WTC11 (cell line): ENCODE results near the gene MYH14. TPM values are rescaled to one million over a fixed set of nuclear protein-coding genes. Genes with fewer than 3 reads are reported as not detected.
"Not testable (repeated sequence)": the region's sequence is repeated elsewhere in the genome, so short reads cannot be mapped to it uniquely, and the experiment has no call there.

ENCODE experiments used
- ATAC-seq: fragments of 200-7000 bp; cut with Tn5 transposase; 2 replicates; pipeline ENCODE4 v1.10.0; 2021; ENCODE audit warnings: mild to moderate bottlenecking, moderate library complexity
- CTCF ChIA-PET: fragments of 300-600 bp; sonication (Branson Sonifier 250); formaldehyde crosslinking; loops from one replicate; lab custom pipeline; 2021; ENCODE audit warnings: antibody characterized with exemption; lab: Charles Lee
- POLR2A ChIA-PET: fragments of 350-600 bp; sonication (Branson Sonifier 250); formaldehyde crosslinking; loops from one replicate; lab custom pipeline; 2021; ENCODE audit warnings: antibody characterized with exemption; lab: Charles Lee
- DNase-seq: peaks from one replicate; pipeline ENCODE4 v3.0.0; 2021; ENCODE audit warnings: low spot score
- H3K27ac Mint-ChIP-seq: 2 replicates; pipeline ENCODE4 v1.8.0; 2021; ENCODE audit warnings: mixed read lengths
- H3K27me3 Mint-ChIP-seq: 2 replicates; pipeline ENCODE4 v1.8.0; 2021; ENCODE audit warnings: low read depth, mild to moderate bottlenecking, moderate library complexity, mixed read lengths
- H3K36me3 Mint-ChIP-seq: 2 replicates; pipeline ENCODE4 v1.8.0; 2021; ENCODE audit warnings: mixed read lengths
- H3K4me1 Mint-ChIP-seq: 2 replicates; pipeline ENCODE4 v1.8.0; 2022; ENCODE audit warnings: mixed read lengths
- H3K4me3 Mint-ChIP-seq: 2 replicates; pipeline ENCODE4 v1.8.0; 2021; ENCODE audit warnings: mild to moderate bottlenecking, moderate library complexity, mixed read lengths
- H3K9me3 Mint-ChIP-seq: 2 replicates; pipeline ENCODE4 v1.8.0; 2021; ENCODE audit warnings: mixed read lengths
- ELF4 ChIP-seq: sonication (generic); formaldehyde crosslinking; IDR thresholded peaks from 2 replicates; pipeline ENCODE4 v1.8.1; 2022; ENCODE audit warnings: low read depth, mild to moderate bottlenecking, moderate library complexity, missing genetic modification reagents
- ESRRA ChIP-seq: sonication (generic); formaldehyde crosslinking; IDR thresholded peaks from 2 replicates; pipeline ENCODE4 v1.8.1; 2022; ENCODE audit warnings: mild to moderate bottlenecking, missing genetic modification reagents, borderline replicate concordance
- FOXJ3 ChIP-seq: sonication (generic); formaldehyde crosslinking; IDR thresholded peaks from 2 replicates; pipeline ENCODE4 v1.9.0; 2021; ENCODE audit warnings: missing genetic modification reagents, mild to moderate bottlenecking, borderline replicate concordance
- NFE2L1 ChIP-seq: sonication (generic); formaldehyde crosslinking; IDR thresholded peaks from 2 replicates; pipeline ENCODE4 v1.8.1; 2023; ENCODE audit warnings: missing genetic modification reagents
- NR3C1 ChIP-seq: sonication (generic); formaldehyde crosslinking; conservative IDR thresholded peaks from 2 replicates; pipeline ENCODE4 v1.8.1; 2023; ENCODE audit warnings: low read depth, mild to moderate bottlenecking, missing genetic modification reagents
- OVOL2 ChIP-seq: fragments of 250-450 bp; sonication (Bioruptor Pico); IDR thresholded peaks from 2 replicates; pipeline ENCODE4 v1.9.0; 2021; ENCODE audit warnings: mild to moderate bottlenecking, borderline replicate concordance
- SMAD3 ChIP-seq: sonication (generic); formaldehyde crosslinking; IDR thresholded peaks from 2 replicates; pipeline ENCODE4 v1.8.0; 2022; ENCODE audit warnings: missing genetic modification reagents, mild to moderate bottlenecking, borderline replicate concordance
- ZNF121 ChIP-seq: sonication (generic); formaldehyde crosslinking; IDR thresholded peaks from 2 replicates; pipeline ENCODE4 v1.8.0; 2023; ENCODE audit warnings: missing genetic modification reagents
- ZNF232 ChIP-seq: sonication (generic); formaldehyde crosslinking; IDR thresholded peaks from 2 replicates; pipeline ENCODE4 v1.8.0; 2022; ENCODE audit warnings: mild to moderate bottlenecking, missing genetic modification reagents
- ZNF671 ChIP-seq: fragments of 250-450 bp; sonication (Bioruptor Pico); IDR thresholded peaks from 2 replicates; pipeline ENCODE4 v1.8.0; 2021; ENCODE audit warnings: mild to moderate bottlenecking
- total RNA-seq: library from RNA; stranded (reverse); gene quantifications from 3 replicates; pipeline ENCODE4 v1.2.3, GENCODE V29; 2021
- TF ChIP-seq, protein P1 (sequence below): fragments of 250-450 bp; sonication (Bioruptor Pico); IDR thresholded peaks from 2 replicates; pipeline ENCODE4 v1.9.0; 2021; ENCODE audit warnings: mild to moderate bottlenecking, borderline replicate concordance
- TF ChIP-seq, protein P2 (sequence below): sonication (generic); formaldehyde crosslinking; IDR thresholded peaks from 2 replicates; pipeline ENCODE4 v1.8.1; 2023; ENCODE audit warnings: mild to moderate bottlenecking, moderate library complexity, missing genetic modification reagents
- TF ChIP-seq, protein P3 (sequence below): fragments of 250-450 bp; sonication (Bioruptor Pico); IDR thresholded peaks from 2 replicates; pipeline ENCODE4 v1.9.0; 2021; ENCODE audit warnings: moderate library complexity, mild to moderate bottlenecking, inconsistent platforms, borderline replicate concordance
- TF ChIP-seq, protein P4 (sequence below): fragments of 250-450 bp; sonication (Bioruptor Pico); IDR thresholded peaks from 2 replicates; pipeline ENCODE4 v2.1.2; 2022; ENCODE audit warnings: mild to moderate bottlenecking, moderate library complexity
- TF ChIP-seq, protein P5 (sequence below): sonication (generic); formaldehyde crosslinking; IDR thresholded peaks from 2 replicates; pipeline ENCODE4 v1.8.0; 2022; ENCODE audit warnings: mild to moderate bottlenecking, missing genetic modification reagents
- TF ChIP-seq, protein P6 (sequence below): fragments of 200-600 bp; IDR thresholded peaks from 2 replicates; pipeline ENCODE4 v1.8.0; 2022; ENCODE audit warnings: antibody characterized with exemption

Gene MYH14
- total RNA-seq, 1 experiment from 2014 or later, result 25.8 TPM

DNA sequence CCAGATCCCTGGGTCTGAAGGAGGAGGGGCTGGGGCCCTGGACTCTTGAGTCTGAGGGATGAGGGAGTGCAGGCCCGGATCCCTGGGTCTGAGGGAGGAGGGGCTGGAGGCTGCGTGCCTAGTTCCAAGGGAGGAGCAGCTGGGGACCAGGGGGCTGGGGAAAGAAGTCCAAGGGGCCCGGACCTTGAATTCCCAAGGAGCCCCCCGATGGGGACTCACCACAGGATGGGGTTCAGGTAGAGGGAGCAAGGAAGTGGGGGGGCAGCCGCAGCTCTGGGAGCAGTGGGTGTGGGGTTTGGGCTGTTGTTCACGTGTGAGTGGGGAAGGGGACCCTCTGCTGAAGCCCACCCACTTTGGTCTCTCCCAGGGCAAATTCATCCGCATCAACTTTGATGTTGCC lies 23.1 kb downstream of the MYH14 start:
- no peak overlapping the region for H3K27ac Mint-ChIP-seq
- no peak overlapping the region for H3K4me3 Mint-ChIP-seq
- H3K4me1 Mint-ChIP-seq, result no peaks in the 10 kb centered on the region
- POLR2A ChIA-PET, result no interaction called here
- peaks cover 7% of the 10 kb centered on the region; the same call in 1 of the 2 replicates for H3K9me3 Mint-ChIP-seq
- ATAC-seq, result no peak
- no peaks in the 10 kb centered on the region for H3K27me3 Mint-ChIP-seq
- DNase-seq, result no peak
- H3K36me3 Mint-ChIP-seq, result peaks cover 16% of the 10 kb centered on the region
- CTCF ChIA-PET, result interaction anchor here (0.8 kb wide), 1 partner anchor 13 kb away, joined by 3 read pairs; no protein-coding TSS in a partner anchor
- TF ChIP-seq OVOL2 (CRISPR knock-in tag) (no peak), ELF4 (CRISPR knock-in tag) (no peak), FOXJ3 (CRISPR knock-in tag) (no peak), ZNF671 (CRISPR knock-in tag) (no peak), NR3C1 (CRISPR knock-in tag) (no peak), ESRRA (CRISPR knock-in tag) (no peak)
- TF ChIP-seq, protein P1, sequence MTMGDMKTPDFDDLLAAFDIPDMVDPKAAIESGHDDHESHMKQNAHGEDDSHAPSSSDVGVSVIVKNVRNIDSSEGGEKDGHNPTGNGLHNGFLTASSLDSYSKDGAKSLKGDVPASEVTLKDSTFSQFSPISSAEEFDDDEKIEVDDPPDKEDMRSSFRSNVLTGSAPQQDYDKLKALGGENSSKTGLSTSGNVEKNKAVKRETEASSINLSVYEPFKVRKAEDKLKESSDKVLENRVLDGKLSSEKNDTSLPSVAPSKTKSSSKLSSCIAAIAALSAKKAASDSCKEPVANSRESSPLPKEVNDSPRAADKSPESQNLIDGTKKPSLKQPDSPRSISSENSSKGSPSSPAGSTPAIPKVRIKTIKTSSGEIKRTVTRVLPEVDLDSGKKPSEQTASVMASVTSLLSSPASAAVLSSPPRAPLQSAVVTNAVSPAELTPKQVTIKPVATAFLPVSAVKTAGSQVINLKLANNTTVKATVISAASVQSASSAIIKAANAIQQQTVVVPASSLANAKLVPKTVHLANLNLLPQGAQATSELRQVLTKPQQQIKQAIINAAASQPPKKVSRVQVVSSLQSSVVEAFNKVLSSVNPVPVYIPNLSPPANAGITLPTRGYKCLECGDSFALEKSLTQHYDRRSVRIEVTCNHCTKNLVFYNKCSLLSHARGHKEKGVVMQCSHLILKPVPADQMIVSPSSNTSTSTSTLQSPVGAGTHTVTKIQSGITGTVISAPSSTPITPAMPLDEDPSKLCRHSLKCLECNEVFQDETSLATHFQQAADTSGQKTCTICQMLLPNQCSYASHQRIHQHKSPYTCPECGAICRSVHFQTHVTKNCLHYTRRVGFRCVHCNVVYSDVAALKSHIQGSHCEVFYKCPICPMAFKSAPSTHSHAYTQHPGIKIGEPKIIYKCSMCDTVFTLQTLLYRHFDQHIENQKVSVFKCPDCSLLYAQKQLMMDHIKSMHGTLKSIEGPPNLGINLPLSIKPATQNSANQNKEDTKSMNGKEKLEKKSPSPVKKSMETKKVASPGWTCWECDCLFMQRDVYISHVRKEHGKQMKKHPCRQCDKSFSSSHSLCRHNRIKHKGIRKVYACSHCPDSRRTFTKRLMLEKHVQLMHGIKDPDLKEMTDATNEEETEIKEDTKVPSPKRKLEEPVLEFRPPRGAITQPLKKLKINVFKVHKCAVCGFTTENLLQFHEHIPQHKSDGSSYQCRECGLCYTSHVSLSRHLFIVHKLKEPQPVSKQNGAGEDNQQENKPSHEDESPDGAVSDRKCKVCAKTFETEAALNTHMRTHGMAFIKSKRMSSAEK (CRISPR knock-in tag), result no peak
- TF ChIP-seq, protein P2, sequence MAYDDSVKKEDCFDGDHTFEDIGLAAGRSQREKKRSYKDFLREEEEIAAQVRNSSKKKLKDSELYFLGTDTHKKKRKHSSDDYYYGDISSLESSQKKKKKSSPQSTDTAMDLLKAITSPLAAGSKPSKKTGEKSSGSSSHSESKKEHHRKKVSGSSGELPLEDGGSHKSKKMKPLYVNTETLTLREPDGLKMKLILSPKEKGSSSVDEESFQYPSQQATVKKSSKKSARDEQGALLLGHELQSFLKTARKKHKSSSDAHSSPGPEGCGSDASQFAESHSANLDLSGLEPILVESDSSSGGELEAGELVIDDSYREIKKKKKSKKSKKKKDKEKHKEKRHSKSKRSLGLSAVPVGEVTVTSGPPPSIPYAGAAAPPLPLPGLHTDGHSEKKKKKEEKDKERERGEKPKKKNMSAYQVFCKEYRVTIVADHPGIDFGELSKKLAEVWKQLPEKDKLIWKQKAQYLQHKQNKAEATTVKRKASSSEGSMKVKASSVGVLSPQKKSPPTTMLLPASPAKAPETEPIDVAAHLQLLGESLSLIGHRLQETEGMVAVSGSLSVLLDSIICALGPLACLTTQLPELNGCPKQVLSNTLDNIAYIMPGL, result no peak

DNA sequence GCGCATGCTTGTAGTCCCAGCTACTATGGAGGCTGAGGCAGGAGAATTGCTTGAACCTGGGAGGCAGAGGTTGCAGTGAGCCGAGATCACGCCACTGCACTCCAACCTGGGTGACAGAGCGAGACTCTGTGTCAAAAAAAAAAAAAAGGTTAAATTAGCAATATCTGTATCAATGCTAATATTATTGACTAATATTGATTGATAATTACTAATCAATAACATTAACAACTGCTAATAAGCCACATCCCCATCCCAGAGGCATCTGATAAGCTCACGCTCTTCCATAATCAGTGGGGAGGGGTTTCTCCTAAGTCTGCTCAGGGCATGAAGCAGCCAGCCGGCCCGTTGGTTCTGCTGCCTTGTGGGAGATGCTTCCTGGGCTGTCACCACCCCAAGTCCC lies 24.7 kb downstream of the MYH14 start:
- H3K27me3 Mint-ChIP-seq, H3K4me1 Mint-ChIP-seq, H3K27ac Mint-ChIP-seq, H3K9me3 Mint-ChIP-seq, H3K4me3 Mint-ChIP-seq, POLR2A ChIA-PET, ATAC-seq, DNase-seq: not testable (repeated sequence)
- peaks cover 16% of the 10 kb centered on the region for H3K36me3 Mint-ChIP-seq
- CTCF ChIA-PET, result interaction anchor here (0.9 to 3.5 kb wide), 7 partner anchors 9 to 100 kb away, joined by 3 to 24 read pairs (median 5); partner anchors contain the start of genes KCNC3 and MYH14

DNA sequence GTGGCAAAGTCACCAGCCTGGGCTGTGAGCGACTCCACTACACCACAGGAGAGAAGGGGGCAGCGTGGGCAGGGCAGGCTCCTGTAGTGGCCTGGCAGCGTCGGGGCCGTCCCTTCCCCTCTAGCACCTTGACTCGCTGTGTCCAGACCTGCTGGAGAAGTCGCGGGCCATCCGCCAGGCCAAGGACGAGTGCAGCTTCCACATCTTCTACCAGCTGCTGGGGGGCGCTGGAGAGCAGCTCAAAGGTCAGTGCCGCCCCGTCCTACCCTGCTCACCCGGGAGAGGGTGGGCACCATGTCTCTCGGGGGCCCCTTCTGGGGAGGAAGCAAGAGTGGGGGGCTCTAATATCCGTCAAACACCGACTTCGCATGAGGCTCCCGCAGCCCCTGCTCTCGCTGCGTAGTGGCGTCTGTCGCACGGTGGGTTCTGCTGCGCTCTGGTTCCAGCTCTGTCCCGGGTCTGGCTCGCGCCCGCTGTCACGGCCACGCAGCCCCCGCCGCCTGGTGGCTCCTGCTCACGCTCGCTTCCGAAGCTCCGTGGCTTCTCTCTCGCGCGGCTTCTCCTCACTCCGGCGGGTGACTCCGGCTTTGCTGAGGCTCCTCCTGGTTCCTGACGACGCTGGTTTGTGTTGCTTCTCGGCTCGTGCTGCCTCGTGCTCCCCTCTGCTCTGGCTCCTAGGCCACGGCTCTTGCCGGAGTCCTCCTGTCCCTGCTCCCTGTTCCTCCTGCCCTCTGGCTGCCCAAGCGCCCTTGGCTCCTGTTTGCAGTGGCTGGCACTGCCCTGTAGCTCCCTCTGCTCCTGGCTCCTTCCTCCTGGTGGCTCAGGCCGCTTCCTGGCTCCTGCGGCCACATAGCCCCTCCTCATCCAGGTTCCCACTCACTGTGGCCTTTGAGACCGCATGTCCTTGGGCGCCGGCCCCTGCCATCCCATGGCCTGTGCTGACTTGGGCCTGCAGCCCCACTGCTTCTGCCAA lies 27.2 kb downstream of the MYH14 start:
- ChIA-PET CTCF (interaction anchor here (0.6 to 3.6 kb wide), 40 partner anchors 8 to 272 kb away, joined by 3 to 30 read pairs (median 5); partner anchors contain the start of genes KCNC3, MYH14 and NR1H2), POLR2A (interaction anchor here (0.5 to 0.9 kb wide), 2 partner anchors 28 to 99 kb away, joined by 3 read pairs; partner anchors contain the start of gene KCNC3)
- H3K9me3 Mint-ChIP-seq, result no peaks in the 10 kb centered on the region
- DNase-seq (peak; percentile 76), ATAC-seq (peak; percentile 89)
- no peak for TF ChIP-seq FOXJ3 (CRISPR knock-in tag)
- TF ChIP-seq, protein P3, sequence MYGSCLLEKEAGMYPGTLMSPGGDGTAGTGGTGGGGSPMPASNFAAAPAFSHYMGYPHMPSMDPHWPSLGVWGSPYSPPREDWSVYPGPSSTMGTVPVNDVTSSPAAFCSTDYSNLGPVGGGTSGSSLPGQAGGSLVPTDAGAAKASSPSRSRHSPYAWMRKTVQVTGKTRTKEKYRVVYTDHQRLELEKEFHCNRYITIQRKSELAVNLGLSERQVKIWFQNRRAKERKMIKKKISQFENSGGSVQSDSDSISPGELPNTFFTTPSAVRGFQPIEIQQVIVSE, result no peak
- TF ChIP-seq, protein P4, sequence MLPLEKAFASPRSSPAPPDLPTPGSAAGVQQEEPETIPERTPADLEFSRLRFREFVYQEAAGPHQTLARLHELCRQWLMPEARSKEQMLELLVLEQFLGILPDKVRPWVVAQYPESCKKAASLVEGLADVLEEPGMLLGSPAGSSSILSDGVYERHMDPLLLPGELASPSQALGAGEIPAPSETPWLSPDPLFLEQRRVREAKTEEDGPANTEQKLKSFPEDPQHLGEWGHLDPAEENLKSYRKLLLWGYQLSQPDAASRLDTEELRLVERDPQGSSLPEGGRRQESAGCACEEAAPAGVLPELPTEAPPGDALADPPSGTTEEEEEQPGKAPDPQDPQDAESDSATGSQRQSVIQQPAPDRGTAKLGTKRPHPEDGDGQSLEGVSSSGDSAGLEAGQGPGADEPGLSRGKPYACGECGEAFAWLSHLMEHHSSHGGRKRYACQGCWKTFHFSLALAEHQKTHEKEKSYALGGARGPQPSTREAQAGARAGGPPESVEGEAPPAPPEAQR (CRISPR knock-in tag), result no peak
- TF ChIP-seq, protein P5, sequence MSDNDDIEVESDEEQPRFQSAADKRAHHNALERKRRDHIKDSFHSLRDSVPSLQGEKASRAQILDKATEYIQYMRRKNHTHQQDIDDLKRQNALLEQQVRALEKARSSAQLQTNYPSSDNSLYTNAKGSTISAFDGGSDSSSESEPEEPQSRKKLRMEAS (CRISPR knock-in tag), result 0 out of 2 replicates have a peak, but pooled peaks have one; percentile 53
- no peak for TF ChIP-seq ZNF232
- no peak for TF ChIP-seq NFE2L1 (CRISPR knock-in tag)
- 0 out of 2 replicates have a peak, but pooled peaks have one; percentile 24 for TF ChIP-seq SMAD3 (CRISPR knock-in tag)
- no peak for TF ChIP-seq ESRRA (CRISPR knock-in tag)
- TF ChIP-seq ZNF121 (CRISPR knock-in tag), result no peak
- TF ChIP-seq, protein P6, sequence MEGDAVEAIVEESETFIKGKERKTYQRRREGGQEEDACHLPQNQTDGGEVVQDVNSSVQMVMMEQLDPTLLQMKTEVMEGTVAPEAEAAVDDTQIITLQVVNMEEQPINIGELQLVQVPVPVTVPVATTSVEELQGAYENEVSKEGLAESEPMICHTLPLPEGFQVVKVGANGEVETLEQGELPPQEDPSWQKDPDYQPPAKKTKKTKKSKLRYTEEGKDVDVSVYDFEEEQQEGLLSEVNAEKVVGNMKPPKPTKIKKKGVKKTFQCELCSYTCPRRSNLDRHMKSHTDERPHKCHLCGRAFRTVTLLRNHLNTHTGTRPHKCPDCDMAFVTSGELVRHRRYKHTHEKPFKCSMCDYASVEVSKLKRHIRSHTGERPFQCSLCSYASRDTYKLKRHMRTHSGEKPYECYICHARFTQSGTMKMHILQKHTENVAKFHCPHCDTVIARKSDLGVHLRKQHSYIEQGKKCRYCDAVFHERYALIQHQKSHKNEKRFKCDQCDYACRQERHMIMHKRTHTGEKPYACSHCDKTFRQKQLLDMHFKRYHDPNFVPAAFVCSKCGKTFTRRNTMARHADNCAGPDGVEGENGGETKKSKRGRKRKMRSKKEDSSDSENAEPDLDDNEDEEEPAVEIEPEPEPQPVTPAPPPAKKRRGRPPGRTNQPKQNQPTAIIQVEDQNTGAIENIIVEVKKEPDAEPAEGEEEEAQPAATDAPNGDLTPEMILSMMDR, result peak; percentile 61
- peak overlapping the region; percentile 41 for H3K4me3 Mint-ChIP-seq
- H3K27me3 Mint-ChIP-seq, result no peaks in the 10 kb centered on the region
- H3K4me1 Mint-ChIP-seq, result peaks cover 10% of the 10 kb centered on the region
- no peak overlapping the region for H3K27ac Mint-ChIP-seq
- H3K36me3 Mint-ChIP-seq, result no peaks in the 10 kb centered on the region

DNA sequence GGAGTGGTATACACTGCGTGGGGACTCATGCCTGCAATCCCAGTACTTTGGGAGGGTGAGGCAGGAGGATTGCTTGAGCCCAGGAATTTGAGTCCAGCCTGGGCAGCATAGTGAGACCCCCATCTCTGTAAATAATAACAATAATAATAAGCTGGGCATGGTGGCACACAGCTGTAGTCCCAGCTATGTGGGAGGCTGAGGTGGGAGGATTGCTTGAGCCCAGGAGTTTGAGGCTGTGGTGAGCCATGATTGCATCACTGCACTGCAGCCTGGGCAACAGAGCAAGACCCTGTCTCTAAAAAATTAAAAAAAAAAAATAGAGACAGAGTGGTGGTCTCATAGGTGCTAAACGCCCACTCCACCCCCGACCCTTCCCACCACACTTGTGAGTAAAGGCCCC lies 28.0 kb downstream of the MYH14 start:
- H3K9me3 Mint-ChIP-seq, H3K36me3 Mint-ChIP-seq, H3K27ac Mint-ChIP-seq, H3K4me3 Mint-ChIP-seq, DNase-seq, ATAC-seq, POLR2A ChIA-PET, H3K27me3 Mint-ChIP-seq: not testable (repeated sequence)
- CTCF ChIA-PET, result interaction anchor here (0.9 to 3.6 kb wide), 8 partner anchors 16 to 97 kb away, joined by 3 to 30 read pairs (median 14); partner anchors contain the start of genes KCNC3 and MYH14
- H3K4me1 Mint-ChIP-seq, result peaks cover 10% of the 10 kb centered on the region
